Tibial nerve (tissue), 4 donors: ENCODE results near the gene DPYSL4.

Source experiments
- EP300 ChIP-seq, 2 donors: sonication (generic); formaldehyde crosslinking; IDR thresholded peaks; one replicate each; pipeline ENCODE4 v1.6.1; 2017; ENCODE audit warnings: antibody characterized with exemption in 2 of 2, mild to moderate bottlenecking in 1 of 2
- POLR2A ChIP-seq, 2 donors: fragments of 450-650 bp; IDR thresholded peaks; one replicate each; pipeline ENCODE4 v1.6.1; 2017; ENCODE audit warnings: antibody characterized with exemption in 2 of 2, mild to moderate bottlenecking in 2 of 2, moderate library complexity in 2 of 2
- TF ChIP-seq, protein P1 (sequence below), 5 experiments: fragments of 200-600 bp in 3 of 5; fragments of 450-650 bp in 2 of 5; sonication (generic) in 3 of 5; IDR thresholded peaks; one replicate each; pipeline ENCODE4 v1.5.1; 2016 to 2019; ENCODE audit warnings: antibody characterized with exemption in 5 of 5, mild to moderate bottlenecking in 3 of 5, moderate library complexity in 2 of 5

- no peak for TF ChIP-seq EP300 (IDR thresholded peaks at IDR 0.05)
- TF ChIP-seq, protein P1, sequence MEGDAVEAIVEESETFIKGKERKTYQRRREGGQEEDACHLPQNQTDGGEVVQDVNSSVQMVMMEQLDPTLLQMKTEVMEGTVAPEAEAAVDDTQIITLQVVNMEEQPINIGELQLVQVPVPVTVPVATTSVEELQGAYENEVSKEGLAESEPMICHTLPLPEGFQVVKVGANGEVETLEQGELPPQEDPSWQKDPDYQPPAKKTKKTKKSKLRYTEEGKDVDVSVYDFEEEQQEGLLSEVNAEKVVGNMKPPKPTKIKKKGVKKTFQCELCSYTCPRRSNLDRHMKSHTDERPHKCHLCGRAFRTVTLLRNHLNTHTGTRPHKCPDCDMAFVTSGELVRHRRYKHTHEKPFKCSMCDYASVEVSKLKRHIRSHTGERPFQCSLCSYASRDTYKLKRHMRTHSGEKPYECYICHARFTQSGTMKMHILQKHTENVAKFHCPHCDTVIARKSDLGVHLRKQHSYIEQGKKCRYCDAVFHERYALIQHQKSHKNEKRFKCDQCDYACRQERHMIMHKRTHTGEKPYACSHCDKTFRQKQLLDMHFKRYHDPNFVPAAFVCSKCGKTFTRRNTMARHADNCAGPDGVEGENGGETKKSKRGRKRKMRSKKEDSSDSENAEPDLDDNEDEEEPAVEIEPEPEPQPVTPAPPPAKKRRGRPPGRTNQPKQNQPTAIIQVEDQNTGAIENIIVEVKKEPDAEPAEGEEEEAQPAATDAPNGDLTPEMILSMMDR (IDR thresholded peaks at IDR 0.05) = no peak
- no peak for TF ChIP-seq POLR2A (IDR thresholded peaks at IDR 0.05)
Observed at GRCh38 chr10:132141526-132142395, 45.0 kb upstream of the DPYSL4 start.
